ENCODE data around the gene SOBP. TPM values are rescaled to one million over a fixed set of nuclear protein-coding genes. Genes with fewer than 3 reads are reported as not detected.

SOBP gene
- total and polyA plus RNA-seq, 2 donors (not counting 3 experiments of a cell fraction or from before 2014, with no cell fraction given) = 0.35 to 6.6 TPM

DNA sequence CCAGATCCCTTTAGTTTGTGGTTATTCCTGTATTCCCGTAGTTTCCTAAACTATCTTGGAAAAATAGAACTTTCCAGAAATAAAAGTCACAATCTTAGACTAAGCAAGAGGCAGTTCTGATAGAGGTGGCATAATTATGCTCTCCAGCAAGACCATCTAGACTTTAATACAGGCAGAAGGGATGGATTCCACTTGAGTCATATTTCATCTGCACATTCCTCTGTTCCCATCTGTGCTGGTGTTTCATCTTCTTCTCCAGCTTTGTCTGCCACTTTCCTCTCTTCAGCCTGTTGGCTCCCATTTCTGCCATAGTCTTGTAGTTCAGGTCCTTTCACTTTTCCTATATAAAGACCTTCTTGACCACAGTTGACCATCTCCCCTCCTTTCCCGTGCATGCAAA, 102.9 kb downstream of the SOBP start:
- FAIRE-seq (no peak), DNase-seq (ENCODE audit: low read depth, low spot score) (no peak)
- Histone ChIP-seq H3K79me2 (ENCODE audit: control insufficient read depth, insufficient read depth, low read length) (no peaks in the 10 kb centered on the region), H3K9ac (replicated peaks; ENCODE audit: extremely low read depth, insufficient read depth, low read length) (no peak overlapping the region), H3K4me2 (ENCODE audit: insufficient read depth, low read length) (no peak overlapping the region), H2AFZ (ENCODE audit: low read depth, low read length) (no peak overlapping the region), H3K27ac (ENCODE audit: insufficient read depth, low read depth, low read length) (no peak overlapping the region), H4K20me1 (replicated peaks; ENCODE audit: control insufficient read depth, extremely low read depth, insufficient read depth, low read length) (no peaks in the 10 kb centered on the region), H3K4me3 (replicated peaks in 1 of 3; ENCODE audit: insufficient read depth in 1 of 3, low read depth in 1 of 3, low read length in 3 of 3) (no peak overlapping the region), H3K4me1 (ENCODE audit: control insufficient read depth, extremely low read depth, insufficient read depth, low read length) (no peaks in the 10 kb centered on the region), H3K27me3 (ENCODE audit: control insufficient read depth in 2 of 2, insufficient read depth in 2 of 2, low read length in 2 of 2) (no peaks in the 10 kb centered on the region), H3K9me3 (replicated peaks; ENCODE audit: control insufficient read depth, insufficient read depth, low read length) (no peaks in the 10 kb centered on the region), H3K36me3 (ENCODE audit: control insufficient read depth in 2 of 2, extremely low read depth in 1 of 2, insufficient read depth in 2 of 2, low read length in 2 of 2) (no peaks in the 10 kb centered on the region), H3K9me1 (replicated peaks; ENCODE audit: control insufficient read depth, extremely low read depth, insufficient read depth, low read length) (no peaks in the 10 kb centered on the region)
- ChIA-PET CTCF (no interaction called here), POLR2A (no interaction called here)
- BruUV-seq (replicated peaks) = no TSS peak
- intact Hi-C loops (cut with micrococcal nuclease) (no loop called here), dilution Hi-C loops (cut with MboI; ENCODE audit: extremely low pct_ligation_motif_present, low sequenced_read_pairs) (no loop called here)
- TF ChIP-seq POLR2AphosphoS5 (IDR thresholded peaks at IDR 0.05; ENCODE audit: insufficient read depth, low read depth, low read length) = no peak
- TF ChIP-seq EZH2 (IDR thresholded peaks at IDR 0.05; ENCODE audit: borderline replicate concordance, low read depth, low read length, severe bottlenecking) = no peak
- no peak for TF ChIP-seq GATA2 (IDR thresholded peaks at IDR 0.05; ENCODE audit: insufficient read depth, insufficient read length, low read depth, low read length)
- no peak for TF ChIP-seq MAX (IDR thresholded peaks at IDR 0.05; ENCODE audit: insufficient read depth, insufficient read length)
- no peak for TF ChIP-seq CTCF (IDR thresholded peaks at IDR 0.05; ENCODE audit: extremely low read depth in 1 of 2, insufficient read depth in 1 of 2, low read depth in 1 of 2, low read length in 2 of 2)
- TF ChIP-seq JUN (IDR thresholded peaks at IDR 0.05; ENCODE audit: borderline replicate concordance, insufficient read depth, insufficient read length, low read depth) = no peak
- TF ChIP-seq MYC (IDR thresholded peaks at IDR 0.05; ENCODE audit: low read depth, low read length) = no peak
- TF ChIP-seq FOS (IDR thresholded peaks at IDR 0.05; ENCODE audit: borderline replicate concordance, insufficient read depth, low read length) = no peak
- TF ChIP-seq POLR2A (IDR thresholded peaks at IDR 0.05; ENCODE audit: low read depth, low read length) = no peak
